ENCODE measurements around the gene ATP2C2.
A peak's percentile ranks its signal among the peaks of the same experiment; 100 is the strongest.

The ATP2C2 gene

DNA sequence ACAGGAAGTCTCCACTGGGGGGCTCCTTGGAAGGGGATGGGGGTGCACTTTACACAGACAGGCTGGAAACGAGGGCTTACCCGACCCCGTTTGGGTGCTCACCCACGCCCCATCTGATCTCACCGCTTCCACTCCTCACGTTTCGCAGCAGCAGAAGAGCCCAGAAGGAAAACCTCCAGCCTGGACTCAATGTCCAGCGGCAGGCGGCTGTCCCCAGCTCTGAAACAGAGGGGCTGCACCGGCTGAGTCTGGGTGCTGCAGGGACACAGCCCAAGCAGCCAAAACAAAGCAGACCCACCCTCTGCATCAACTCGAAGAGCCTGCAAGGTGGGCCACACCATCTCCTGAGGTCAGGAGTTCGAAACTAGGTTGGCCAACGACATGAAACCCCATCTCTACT, 132.2 kb downstream of the ATP2C2 start:
- DNase-seq, result no peak

DNA sequence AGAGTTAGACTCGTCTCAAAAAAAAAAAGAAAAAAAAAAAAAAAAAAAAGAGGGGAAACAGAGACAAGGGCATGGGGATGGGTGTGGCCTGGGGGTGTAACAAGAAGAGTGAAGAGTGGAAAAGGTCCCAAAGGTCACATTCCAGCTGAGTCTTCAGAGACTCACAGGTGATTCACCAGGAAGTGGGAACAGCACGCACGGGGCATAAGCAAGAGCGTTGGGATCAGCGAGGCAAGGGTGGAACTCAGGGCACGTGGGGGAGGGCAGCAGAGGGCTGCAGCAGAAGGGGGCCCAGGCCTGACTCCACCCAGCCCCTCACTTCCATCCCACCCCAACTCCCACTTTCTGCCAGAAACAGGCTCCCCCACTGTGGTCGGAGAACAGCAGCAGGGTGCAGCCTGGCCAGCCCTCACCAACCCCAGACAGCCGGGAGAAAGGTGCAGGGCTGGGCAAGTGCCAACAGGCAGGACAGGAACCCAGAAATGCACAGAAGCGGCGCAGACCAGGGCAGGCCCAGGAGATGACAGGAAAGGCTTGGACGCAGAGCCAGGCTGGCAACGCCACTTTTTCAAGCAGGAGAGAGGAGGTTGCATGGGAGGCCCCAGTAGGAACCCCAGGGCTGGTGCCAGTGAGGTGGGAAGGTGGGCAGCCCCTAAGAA, 132.9 kb downstream of the ATP2C2 start:
- no peak for DNase-seq

DNA sequence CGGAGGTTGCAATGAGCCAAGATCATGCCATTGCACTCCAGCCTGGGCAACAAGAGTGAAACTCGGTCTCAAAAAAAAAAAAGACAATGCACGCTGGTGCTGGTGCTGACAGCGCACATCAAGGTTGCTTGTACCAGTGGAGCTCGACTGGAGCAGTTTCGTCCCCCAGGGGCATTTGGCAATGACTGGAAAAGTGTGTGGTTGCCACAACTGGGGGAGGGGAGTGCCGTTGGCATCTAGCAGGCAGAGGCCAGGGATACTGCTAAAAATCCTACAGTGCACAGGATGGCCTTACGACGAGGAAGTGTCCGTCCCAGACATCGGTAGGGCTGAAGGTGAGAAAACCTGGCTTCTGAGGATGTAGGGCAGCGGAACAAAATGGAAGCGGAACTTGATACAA, 133.7 kb downstream of the ATP2C2 start:
- no peak for DNase-seq

DNA sequence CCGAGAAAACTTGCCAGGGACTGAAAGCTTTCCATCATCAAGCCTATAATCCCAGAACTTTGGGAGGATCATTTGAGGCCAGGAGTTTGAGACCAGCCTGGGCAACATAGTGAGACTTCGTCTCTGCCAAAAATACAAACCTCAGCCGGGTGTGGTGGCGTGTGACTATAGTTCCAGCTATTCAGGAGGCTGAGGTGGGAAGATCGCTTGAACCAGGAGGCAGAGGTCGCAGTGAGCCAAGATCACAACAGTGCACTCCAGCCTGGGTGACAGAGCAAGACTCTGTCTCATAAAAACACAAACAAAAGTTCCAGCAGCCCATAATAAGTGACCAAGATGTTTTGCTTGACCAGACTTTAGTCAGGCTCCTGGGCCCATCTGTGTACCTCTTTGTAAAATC, 134.2 kb downstream of the ATP2C2 start:
- DNase-seq, result no peak

DNA sequence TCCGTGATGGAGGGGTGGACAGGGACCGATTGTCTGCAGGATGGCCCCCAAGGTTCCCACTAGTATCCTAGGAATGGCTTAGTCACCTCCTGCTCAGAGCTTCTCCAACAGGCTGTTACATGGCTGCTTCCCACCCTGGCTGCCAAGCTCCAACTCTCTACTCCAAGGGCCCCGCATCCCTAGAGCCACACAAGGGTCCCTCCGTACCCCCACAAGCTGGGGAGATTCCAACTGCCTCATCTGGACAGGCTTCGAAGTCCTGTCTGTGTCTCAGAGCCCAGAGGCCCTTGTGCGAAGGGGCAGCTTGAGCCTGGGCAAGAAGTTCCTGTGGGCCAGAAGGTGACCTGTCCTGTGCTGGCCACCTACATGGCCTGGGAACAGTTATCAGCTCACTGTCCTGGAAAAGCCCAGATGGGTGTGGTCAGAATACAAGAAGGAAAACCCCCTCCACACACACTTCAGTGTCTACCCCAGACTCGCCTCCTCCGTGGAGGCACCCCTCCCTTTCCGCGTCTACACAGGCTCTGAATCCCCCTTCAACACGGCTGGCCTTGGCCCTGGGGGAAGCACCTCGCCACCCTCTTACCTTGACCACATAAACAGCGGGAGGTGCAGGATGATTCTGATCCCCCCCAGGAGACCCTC, 135.5 kb downstream of the ATP2C2 start:
- DNase-seq, result no peak

DNA sequence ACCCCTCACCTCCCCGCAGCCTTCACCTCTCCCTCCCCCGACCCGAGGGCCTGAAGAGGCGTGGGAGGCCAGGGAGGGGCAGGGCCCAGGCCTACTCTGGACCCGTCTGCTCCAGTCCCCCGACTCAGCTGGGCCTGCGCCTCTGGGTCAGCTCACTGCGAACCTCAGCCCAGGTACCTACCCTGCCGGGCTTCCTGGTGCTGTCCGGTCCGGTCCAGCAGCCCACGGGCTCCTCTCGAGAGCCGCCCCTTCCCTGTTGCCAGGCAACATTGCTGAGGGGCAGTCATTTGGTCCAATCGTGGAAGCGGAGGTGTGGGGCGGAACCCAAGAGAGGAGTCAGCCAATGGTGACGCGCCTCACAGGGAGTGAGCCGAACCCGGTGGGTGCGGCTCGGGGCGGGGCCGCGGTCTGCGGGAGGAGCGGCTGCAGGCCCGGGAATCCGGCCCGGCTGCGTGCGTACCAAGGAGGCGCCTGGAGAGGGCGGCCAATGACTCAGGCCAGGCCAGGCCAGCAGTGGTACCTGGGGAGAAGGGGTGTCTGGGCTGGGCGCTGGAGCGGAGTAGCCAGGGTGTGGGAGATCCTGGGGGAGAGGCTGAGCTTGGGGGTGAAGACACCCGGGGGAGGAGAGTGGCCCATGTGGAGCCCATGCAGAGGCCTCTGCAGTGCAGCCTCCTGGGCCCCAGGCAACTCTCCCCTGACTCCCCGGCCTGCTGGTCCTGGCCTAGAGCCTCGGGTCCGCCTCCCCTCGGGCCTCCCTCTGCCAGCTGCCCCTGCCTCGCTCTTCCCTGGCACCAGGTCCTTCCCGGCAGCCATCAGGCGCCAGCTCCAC, 136.3 kb downstream of the ATP2C2 start, which contains the start of gene MEAK7:
TSS of gene MEAK7 (minus strand) at position 240 of the 829 bp plus-strand sequence. CDS start 6,573 bp downstream, outside the sequence.
- peak; percentile 99 for DNase-seq

DNA sequence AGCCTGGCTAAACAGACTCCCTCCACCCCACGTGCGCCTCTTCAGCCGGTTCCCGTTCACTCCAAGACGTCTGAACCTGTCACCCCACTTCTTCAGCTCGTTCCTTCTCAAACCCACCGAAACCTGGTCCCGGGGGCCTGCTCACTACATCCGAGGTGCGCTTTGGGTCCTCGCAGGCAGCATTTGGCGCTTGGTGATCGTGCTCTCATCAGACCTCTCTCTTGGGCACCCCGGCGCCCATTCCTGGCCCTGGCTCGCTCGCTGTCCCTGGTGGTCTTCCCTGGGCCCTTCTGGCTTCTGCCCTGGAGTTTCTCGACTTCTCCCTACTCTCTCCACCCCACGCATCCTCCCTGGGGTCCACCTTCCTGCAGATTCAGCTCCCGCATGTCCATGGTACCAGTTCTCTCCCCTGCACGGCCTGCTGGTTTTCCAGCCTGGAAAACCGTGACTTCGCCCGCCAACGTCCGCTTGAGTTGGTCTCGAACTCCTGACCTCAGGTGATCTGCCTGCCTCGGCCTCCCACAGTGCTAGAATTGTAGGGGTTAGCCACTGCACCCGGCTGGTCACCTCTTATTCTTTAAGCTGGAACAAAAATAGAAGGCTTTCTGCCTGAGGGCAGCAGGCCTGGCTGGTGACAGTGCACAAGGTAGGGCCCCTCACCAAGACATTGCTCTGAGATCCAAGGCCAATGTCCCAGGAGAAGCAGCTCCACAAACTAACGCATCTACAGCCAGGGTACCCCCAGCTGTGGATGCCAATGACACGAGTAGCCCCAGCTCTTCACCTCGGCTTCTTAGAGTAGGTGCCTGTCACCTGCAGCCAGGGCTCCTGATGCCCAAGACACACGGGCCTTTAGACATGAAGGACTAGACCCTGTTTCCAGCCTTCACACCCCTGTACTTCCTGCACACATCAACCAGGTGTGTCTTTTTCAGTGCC, 137.2 kb downstream of the ATP2C2 start:
- no peak for DNase-seq

DNA sequence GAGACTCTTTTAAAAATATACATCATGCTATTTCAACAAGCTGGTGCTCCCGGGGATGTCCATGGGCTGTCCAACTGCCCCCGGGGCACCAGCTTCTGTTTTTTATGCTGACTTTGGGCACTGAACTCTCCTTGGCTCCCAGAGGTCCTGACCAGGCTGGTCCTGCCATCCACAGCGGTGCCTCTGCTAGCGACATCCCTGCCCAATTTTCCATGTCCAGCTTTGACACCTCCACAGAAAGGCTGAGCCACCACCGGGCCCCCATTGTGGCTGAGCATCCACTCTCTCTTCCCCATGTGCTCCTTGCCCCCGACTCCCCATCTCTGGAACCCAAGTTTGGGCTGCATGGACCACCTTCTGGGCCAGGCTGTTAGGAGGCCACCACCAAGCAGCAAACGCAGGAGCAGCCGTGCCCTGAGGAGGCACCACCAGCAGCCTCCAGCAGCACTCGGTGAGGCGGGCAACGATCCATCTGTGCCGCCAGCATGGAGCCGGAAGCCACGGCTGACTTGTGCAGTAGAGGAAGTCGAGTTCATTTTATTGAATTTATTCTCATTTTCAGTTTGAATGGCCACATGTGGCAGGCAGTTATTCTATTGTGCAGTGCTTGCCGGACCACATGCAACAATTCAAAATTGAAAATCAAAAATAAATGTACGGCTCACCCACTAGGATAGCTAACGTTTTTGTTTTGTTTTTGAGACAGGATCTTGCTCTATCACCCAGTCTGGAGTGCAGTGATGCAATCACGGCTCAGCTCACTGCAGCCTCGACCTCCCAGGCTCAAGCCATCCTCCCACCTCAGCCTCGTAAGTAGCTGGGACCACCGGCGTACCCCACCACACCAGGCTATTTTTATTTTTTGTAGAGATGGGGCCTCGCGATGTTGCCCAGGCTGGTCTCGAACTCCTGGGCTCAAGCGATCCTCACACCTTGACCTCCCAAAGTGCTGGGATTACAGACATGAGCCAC, 139.0 kb downstream of the ATP2C2 start:
- DNase-seq, result peak; percentile 58

DNA sequence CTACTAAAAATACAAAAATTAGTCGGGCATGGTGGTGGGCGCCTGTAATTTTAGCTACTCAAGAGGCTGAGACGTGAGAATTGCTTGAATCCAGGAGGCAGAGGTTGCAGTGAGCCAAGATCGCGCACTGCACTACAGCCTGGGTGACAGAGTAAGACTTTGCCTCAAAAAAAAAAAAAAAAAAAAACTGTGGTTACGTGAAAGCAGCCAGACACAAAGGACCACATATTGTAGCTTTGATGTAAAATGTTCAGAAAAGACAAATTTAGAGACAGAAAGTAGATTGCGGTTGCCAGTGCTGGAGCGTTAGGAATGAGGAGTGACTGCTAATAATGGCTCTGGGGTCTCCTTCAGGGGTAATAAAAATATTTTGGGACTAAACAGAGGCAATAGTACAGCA, 140.2 kb downstream of the ATP2C2 start:
- DNase-seq, result no peak

DNA sequence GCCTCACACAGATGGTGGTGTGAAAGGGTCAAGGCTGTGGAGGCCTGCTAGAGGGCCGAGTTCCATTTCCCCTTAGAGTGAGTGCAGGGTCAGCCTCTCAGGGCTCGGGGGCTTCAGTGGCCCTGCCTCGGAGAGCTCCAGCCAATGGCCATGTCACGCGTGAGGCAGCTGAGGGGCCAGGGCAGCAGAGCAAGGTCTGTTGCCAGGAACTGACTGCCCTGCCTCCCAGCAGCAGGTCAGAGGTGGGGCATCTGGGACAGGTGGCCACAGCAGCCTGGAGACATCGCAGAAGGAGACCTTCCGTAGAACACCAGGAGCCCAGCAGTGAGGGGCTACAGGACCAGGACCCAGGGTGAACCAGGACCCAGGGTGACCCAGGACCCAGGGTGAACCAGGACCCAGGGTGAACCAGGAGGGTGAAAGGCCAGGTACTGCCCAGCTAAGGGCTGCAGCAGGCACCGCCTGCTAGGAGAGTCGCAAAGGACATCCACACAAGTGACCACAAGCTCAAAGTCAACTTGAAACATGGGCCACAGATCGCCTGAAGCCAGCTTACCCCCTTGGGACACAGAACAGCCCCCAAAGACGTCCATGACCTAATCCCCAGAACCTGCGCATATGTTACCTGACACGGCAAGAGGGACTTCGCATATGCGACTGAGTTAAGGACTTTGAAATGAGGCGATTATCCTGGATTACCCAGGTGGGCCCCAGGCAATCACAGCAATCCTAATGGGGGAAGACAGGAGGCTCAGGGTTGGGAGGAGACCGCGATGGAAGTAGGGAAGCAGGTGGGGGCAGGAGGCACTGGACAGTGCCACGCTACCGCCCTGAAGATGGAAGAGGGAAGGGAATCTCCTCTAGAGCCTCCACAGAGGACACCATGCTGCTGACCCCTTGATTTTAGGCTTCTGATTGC, 141.0 kb downstream of the ATP2C2 start:
- no peak for DNase-seq

DNA sequence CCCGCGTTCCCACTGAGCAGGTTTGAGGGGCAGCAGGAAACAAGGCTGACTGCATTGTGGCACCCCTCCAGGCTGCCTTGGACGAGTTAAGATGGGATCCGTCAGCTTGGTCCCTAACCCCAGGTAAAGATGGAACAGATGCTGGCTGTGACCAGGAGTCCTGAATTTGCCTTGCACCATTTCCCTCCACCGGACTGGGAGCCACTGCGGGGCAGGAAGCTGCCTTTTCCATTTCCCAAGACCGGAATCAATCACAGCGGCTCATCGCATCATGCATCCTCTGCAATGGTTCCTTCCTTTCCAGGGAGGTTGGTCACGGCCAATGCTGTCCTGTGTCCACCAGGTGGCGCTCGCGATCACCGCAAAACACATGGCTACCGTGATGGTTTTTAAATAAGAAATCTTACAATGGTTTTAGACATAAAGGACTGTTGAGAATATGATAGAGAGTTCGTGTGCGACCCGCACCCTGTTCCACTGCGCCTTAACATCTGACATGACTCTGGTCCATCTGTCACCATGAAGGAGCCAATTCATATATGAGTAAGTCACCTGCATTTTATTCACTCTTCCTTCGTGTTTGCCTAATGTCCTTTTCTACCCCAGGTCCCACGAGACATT, 143.0 kb downstream of the ATP2C2 start:
- DNase-seq, result peak; percentile 90

DNA sequence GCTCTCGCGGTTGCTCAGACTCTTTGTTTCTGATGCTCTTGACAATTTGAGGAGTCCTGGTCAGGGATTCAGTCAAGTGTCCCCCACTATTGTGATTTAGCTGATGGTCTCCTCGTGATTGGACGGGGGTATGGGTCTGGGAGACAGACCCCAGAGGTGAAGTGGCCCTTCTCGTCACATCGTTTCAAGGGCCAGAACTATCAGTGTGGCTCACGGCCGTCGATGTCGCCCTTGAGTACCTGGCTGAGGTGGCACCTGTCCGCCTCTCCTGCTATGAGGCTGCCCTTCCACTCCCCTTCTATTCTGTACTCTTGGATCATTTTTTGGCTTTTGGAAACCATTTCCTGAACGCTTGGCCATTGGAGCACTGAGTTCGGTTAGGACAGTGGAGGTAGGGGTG, 143.5 kb downstream of the ATP2C2 start:
- no peak for DNase-seq

DNA sequence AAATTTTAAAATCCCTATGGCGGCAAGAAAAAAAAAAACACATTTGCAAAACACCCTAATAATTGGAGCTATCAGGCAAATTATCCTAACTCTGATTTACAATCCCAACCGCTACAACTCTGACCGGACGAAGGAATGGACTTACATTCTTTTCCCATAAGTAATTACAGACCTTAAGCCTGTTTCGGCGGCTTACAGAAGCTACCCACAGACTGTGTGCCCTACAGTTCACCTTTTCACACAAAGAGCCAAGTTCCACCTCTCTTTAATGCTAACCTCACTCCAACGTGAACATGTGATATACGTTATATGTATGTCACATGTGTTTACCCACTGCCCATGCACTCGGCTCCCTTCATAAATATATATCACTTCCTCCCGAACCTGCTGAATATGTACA, 144.8 kb downstream of the ATP2C2 start:
- no peak for DNase-seq

DNA sequence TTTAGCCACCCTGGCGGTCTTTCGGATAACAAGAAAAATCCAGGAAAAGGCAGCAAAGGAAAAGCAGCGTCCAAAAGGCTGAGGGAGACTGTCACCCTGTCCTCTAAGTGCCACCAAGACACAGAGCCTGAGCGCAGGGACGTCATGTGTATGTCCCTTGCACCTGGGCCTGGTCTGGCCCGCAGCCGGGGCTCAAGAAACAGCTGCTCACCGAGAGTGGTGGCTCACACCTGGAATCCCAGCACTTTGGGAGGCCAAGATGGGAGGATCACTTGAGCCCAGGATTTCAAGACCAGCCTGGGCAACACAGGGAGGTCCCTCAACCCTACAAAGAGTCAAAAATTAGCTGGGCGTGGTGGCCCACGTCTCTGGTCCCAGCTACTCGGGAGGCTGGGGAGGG, 145.3 kb downstream of the ATP2C2 start:
- DNase-seq, result no peak

Measured in stimulated activated CD8-positive, alpha-beta memory T cell treated with anti-CD3 and anti-CD28 coated beads, Interleukin-4, amount 100 ng/mL, for 48 hours (primary cell).